ENCODE results near the gene LACTBL1.
A peak's percentile ranks its signal among the peaks of the same experiment; 100 is the strongest.

The LACTBL1 gene

DNA sequence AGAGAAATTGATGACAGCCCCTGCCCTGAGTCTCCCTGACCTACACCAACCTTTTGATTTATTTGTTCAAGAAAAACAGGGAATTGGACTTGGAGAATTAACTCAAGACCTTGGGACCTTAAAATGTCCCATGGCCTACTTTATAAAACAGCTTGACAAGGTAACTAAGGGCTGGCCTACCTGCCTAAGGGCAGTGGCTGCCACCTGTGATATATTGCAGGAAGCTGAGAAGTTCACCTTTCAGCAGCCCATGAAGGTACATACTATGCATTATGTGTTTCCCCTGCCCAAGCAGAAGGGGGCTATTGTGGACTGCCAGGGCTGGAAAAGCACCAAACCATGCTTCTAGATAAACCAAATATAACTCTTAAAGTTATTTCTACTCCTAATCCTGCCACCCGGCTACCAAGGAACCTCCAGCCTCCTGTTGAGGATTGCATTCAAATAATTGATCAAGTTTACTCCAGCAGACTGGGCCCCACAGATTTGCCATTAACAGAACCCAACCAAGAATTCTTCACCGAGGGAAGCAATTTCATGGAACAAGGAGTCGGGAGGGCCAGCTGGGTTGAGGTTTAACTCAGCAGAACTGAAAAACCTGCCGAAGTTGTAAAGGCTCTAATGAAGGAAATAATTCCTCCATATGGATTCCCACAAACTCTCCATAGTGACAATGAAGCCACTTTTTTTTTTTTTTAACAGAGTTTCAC, 28.2 kb downstream of the LACTBL1 start:
- H3K9me3 Mint-ChIP-seq, result peaks cover 12% of the 10 kb centered on the region
- H3K27ac Mint-ChIP-seq, result no peak overlapping the region
- H3K36me3 Mint-ChIP-seq (ENCODE audit: low read depth), result peaks cover 4% of the 10 kb centered on the region
- H3K4me3 Mint-ChIP-seq, result no peak overlapping the region
- ATAC-seq, result no peak
- no peaks in the 10 kb centered on the region for H3K4me1 Mint-ChIP-seq
- no peak for DNase-seq
- H3K27me3 Mint-ChIP-seq, result peaks cover 42% of the 10 kb centered on the region

DNA sequence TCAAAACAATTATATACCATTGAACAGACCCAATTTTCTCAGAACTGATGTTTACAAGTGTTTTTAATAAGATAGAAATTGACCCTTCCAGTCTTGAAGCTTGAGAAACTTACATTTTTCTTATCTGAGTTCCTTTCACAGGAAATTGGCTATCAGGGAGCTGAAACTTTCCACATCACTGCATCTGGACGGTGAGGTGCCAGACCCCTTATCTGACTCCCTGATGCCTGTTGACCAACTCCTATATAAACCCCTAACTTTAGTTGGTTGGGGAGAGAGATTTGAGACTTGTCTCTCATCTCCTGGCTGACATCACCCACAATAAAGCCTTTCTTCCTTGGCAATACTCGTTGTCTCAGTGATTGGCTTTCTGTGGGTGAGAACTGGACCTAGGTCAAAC, 31.4 kb downstream of the LACTBL1 start:
- Mint-ChIP-seq H3K4me3 (no peak overlapping the region), H3K4me1 (no peaks in the 10 kb centered on the region), H3K27ac (no peak overlapping the region), H3K9me3 (peaks cover 12% of the 10 kb centered on the region), H3K27me3 (peaks cover 25% of the 10 kb centered on the region), H3K36me3 (ENCODE audit: low read depth) (peaks cover 4% of the 10 kb centered on the region)
- no peak for DNase-seq
- no peak for ATAC-seq

DNA sequence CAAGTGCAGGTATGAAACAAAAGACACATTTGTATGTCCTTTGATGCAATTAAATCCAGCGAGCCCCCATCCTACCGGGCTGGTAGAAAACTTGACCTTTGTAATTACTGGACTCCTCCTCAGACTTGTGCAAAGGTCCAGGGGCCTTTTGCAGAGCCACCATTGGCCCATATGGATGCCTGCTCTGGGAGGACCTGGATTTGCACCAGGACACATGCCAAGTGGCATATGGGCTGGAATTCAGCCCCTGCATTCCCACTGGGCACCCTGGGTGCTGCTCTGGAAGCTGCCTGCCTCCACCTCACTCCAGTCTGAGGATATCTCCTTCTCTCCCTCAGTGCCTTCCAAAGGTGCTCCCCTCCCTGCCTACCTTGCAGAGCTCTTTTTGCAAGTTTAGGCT, 36.0 kb downstream of the LACTBL1 start:
- H3K4me3 Mint-ChIP-seq, result no peak overlapping the region
- peaks cover 5% of the 10 kb centered on the region for H3K27me3 Mint-ChIP-seq
- H3K9me3 Mint-ChIP-seq, result peaks cover 12% of the 10 kb centered on the region
- no peaks in the 10 kb centered on the region for H3K4me1 Mint-ChIP-seq
- ATAC-seq (no peak), DNase-seq (no peak)
- no peak overlapping the region for H3K27ac Mint-ChIP-seq
- peaks cover 4% of the 10 kb centered on the region for H3K36me3 Mint-ChIP-seq (ENCODE audit: low read depth)

DNA sequence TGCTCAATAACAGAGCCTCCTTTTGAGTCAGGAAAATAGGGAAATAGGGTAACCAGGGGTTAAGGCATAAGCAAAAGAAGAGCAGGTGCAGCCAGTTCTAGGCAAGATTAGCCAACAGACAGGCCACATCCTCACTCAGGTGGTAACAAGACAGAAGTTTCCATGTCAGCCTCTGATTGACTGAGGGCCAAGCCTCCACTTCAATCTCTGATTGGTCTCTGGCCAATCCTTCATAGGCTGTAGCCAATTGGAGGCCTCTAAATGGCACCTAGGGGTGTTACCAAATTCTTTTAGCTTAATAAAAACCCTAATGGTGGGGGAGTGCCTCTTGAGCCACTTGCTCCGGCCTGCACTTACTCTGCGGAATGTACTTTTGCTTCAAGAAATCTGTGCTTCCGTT, 37.2 kb downstream of the LACTBL1 start:
- ATAC-seq (no peak), DNase-seq (no peak)
- Mint-ChIP-seq H3K9me3 (peaks cover 3% of the 10 kb centered on the region), H3K4me3 (no peak overlapping the region), H3K27me3 (peaks cover 5% of the 10 kb centered on the region), H3K27ac (no peak overlapping the region), H3K36me3 (ENCODE audit: low read depth) (peaks cover 3% of the 10 kb centered on the region), H3K4me1 (no peaks in the 10 kb centered on the region)

DNA sequence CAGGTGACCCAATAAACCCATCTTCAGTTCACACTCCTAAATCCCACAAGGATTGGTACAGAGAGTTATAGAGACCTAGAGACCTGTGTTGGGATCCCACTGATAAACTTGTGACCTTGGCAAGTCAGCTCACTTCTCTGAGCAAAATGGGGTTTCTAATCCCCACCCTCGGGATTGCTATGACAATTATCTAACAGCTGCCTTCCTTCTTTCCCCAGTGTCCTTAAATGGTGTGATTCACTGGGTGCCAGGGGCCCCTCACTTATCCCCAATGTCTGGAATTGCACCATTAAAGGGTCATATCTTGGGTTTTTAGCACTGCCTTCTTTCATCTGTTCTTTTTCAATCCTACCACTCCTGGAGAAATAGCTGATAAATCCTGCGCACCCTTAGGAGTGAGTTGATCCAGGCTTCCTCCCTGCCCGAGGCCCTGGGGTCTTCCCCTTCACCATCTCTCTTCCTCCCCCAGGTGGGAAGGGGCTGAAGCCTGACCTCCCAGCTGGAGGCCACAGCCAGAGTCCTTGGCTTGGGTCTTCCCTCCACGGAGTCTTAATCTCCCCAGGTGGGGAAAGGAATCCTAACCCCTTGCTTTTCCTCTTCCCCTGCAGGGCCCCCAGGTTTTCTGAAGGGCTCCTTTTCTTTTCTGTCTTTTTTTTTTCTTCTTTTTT, 39.7 kb downstream of the LACTBL1 start:
- ATAC-seq (no peak), DNase-seq (no peak)
- peaks cover 8% of the 10 kb centered on the region for H3K27me3 Mint-ChIP-seq
- no peak overlapping the region for H3K4me3 Mint-ChIP-seq
- H3K4me1 Mint-ChIP-seq, result no peaks in the 10 kb centered on the region
- no peaks in the 10 kb centered on the region for H3K36me3 Mint-ChIP-seq (ENCODE audit: low read depth)
- no peaks in the 10 kb centered on the region for H3K9me3 Mint-ChIP-seq
- no peak overlapping the region for H3K27ac Mint-ChIP-seq

DNA sequence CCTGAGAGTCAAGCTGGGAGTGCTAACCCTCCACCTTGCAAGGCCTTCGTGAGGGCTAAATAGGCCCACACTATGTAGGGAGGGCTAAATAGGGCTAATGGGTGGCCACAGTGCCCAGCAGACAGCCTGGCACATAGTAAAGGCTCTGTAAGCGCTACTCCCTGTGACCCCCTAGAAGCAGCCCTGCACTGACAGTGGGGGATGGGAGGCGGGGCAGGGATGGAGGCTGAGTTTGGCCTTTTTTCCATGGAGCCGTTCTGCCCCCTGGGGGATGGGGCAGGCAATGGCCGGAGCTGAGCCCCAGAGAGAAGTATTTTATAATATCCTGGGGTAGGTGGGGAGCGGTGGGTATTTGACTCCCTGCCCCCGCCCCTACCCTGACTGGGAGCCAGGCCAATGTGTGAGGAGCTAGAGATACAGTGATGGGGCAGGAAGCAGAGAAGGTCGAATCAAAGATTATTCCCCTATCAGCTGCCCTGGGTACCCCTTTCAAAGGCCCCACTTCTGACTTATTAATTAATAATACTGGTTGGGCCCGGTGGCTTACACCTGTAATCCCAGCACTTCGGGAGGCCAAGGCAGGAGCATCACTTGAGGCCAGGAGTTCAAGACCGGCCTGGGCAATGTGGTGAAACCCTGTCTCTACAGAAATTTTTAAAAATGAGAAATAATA, 42.3 kb downstream of the LACTBL1 start:
- Mint-ChIP-seq H3K9me3 (no peaks in the 10 kb centered on the region), H3K27ac (no peak overlapping the region), H3K4me1 (no peaks in the 10 kb centered on the region), H3K27me3 (peaks cover 18% of the 10 kb centered on the region), H3K36me3 (ENCODE audit: low read depth) (no peaks in the 10 kb centered on the region), H3K4me3 (no peak overlapping the region)
- DNase-seq (peak; percentile 47), ATAC-seq (peak; percentile 33)

DNA sequence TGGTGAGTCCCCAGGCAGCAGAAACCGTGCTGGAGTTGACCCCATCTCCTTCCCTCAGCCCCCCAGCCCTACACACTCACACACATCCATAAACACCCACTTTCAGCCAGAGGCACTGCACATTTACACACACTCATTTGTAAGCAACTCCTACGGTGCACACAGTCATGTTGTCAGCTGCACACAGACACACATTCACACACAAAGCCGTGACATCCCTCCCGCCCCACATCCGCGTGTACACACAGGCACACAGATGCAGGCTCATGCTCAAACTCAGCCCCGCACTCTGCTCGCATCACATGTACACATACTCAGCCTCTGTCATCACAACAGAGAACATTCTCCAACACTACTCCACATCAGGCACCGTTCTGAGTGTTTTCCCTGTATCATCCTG, 47.6 kb downstream of the LACTBL1 start:
- ATAC-seq (no peak), DNase-seq (no peak)
- H3K4me3 Mint-ChIP-seq, result no peak overlapping the region
- no peak overlapping the region for H3K27ac Mint-ChIP-seq
- peaks cover 19% of the 10 kb centered on the region for H3K27me3 Mint-ChIP-seq
- no peaks in the 10 kb centered on the region for H3K9me3 Mint-ChIP-seq
- no peaks in the 10 kb centered on the region for H3K4me1 Mint-ChIP-seq
- no peaks in the 10 kb centered on the region for H3K36me3 Mint-ChIP-seq (ENCODE audit: low read depth)

DNA sequence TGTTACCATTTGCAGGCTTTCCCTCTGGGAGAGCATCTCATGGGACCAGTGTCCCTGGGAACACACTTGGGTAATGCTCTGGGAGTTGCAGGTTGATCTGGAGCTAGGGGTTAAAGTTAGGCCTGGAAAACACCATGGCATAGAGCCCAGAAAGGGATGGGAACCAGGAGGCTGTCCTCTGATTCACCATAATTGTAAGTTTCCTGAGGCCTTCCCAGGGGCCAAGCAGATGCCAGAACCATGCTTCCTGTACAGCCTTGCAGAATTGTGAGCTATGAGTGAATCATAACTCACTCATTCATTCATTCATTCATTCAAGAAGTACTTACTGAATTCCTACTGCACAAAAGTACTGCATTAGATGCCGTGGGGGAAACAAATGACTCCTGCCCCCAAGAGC, 50.0 kb downstream of the LACTBL1 start:
- no peaks in the 10 kb centered on the region for H3K36me3 Mint-ChIP-seq (ENCODE audit: low read depth)
- no peaks in the 10 kb centered on the region for H3K4me1 Mint-ChIP-seq
- peaks cover 13% of the 10 kb centered on the region for H3K27me3 Mint-ChIP-seq
- no peak overlapping the region for H3K27ac Mint-ChIP-seq
- no peak overlapping the region for H3K4me3 Mint-ChIP-seq
- H3K9me3 Mint-ChIP-seq, result no peaks in the 10 kb centered on the region
- DNase-seq, result no peak
- ATAC-seq, result no peak

DNA sequence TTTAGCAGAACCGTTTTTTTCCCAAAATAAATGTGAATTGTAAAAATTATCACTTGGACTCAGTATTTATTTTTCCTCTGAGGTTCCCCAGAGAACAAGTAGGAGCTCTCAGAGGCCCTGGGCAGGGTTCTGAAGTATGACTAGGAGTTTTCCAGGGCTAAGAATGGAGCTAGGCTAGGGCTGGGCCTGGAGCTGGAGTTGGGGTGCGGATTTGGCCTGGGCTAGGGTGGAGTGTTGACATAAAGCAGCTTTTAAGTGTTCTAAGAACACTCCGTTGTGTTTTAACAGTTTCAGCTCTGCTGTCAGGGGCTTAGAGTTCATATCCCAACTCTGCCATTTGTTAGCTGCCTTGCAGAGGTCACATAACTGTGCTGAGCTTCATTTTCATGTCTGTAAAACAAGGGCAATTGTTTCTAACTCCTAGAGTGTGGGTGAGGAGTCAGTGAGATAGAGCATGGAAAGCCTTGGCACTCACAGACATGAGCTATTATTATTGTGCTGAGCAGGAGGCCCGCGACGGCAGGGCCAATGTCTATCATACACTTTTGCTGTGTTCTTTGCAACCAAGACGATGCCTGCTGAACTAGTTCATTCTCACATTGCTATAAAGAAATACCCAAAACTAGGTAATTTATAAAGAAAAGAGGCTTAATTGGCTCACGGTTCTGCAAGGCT, 51.1 kb downstream of the LACTBL1 start:
- Mint-ChIP-seq H3K27ac (no peak overlapping the region), H3K27me3 (peaks cover 4% of the 10 kb centered on the region), H3K4me1 (no peaks in the 10 kb centered on the region), H3K36me3 (ENCODE audit: low read depth) (no peaks in the 10 kb centered on the region), H3K4me3 (no peak overlapping the region), H3K9me3 (no peaks in the 10 kb centered on the region)
- ATAC-seq (no peak), DNase-seq (no peak)

DNA sequence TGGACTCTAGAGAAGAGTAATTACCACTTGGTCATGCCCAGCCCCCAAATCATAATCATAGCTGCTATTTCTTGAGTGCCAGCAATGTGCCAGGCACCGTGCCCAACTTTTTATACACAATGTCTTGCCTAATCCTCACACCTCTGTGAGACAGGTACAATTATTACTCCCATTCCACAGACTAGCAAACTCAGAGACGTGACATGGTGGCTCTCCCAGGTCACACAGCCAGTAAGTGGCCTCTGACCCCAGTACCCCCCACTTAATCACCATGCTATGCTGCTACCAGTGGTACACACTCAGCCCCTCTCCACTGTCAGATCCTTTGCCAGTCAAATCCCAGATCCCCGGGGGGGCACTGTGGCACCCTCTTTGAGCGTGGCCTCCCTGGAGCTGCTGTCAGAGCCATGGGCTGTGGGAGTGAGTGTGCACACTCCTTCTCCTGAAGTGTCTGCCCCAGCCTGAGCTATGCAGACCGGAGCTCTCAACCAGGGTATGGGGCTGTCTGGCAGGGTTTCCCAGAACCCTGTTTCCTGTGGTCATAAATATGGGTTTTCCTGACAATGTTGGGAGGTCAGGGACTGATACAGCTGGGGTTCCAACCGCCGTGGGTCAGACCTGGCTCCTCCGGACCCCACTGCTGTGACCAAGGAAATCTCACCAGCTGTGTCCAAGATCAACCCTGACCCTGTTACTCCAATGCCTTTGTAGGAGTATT, 51.8 kb downstream of the LACTBL1 start:
- Mint-ChIP-seq H3K9me3 (no peaks in the 10 kb centered on the region), H3K4me1 (no peaks in the 10 kb centered on the region), H3K36me3 (ENCODE audit: low read depth) (no peaks in the 10 kb centered on the region), H3K27ac (no peak overlapping the region), H3K4me3 (no peak overlapping the region), H3K27me3 (peaks cover 3% of the 10 kb centered on the region)
- DNase-seq, result no peak
- ATAC-seq, result no peak

DNA sequence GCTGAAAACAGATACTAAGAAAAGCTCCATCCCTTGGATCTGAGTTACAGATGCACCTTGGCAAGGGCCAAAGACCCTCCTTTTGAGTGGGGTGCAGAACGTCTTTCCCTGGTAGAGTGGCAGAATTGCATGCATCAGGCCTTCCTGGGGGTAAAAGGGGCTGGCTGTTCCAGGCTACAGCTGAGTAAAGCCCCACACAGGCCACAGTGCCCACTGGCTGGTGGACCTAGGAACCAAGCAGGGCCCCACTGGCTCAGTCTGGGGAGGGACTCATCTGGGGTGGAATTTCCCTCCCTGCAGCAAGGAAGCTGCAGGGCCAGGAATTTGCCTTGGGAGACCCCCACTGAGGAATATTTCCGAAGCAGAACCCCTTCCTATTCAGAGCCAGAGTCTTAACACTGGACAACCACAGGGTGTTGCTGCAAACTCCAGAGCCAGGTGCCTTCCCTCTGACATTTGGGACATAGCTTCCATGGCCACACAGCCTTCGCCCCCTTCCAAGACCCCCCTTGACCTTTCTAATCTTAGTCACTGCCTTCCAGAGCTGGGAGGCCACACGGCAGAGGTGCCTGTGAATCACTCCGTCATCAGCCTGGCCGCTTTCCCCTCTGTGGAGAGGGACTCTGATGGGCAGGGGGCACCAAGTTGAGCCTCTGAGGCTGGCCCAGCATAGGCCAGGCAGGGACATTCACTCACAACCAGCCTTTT, 52.5 kb downstream of the LACTBL1 start:
- Mint-ChIP-seq H3K9me3 (no peaks in the 10 kb centered on the region), H3K4me3 (no peak overlapping the region), H3K4me1 (no peaks in the 10 kb centered on the region), H3K36me3 (ENCODE audit: low read depth) (no peaks in the 10 kb centered on the region), H3K27me3 (peaks cover 7% of the 10 kb centered on the region), H3K27ac (no peak overlapping the region)
- DNase-seq (no peak), ATAC-seq (no peak)

DNA sequence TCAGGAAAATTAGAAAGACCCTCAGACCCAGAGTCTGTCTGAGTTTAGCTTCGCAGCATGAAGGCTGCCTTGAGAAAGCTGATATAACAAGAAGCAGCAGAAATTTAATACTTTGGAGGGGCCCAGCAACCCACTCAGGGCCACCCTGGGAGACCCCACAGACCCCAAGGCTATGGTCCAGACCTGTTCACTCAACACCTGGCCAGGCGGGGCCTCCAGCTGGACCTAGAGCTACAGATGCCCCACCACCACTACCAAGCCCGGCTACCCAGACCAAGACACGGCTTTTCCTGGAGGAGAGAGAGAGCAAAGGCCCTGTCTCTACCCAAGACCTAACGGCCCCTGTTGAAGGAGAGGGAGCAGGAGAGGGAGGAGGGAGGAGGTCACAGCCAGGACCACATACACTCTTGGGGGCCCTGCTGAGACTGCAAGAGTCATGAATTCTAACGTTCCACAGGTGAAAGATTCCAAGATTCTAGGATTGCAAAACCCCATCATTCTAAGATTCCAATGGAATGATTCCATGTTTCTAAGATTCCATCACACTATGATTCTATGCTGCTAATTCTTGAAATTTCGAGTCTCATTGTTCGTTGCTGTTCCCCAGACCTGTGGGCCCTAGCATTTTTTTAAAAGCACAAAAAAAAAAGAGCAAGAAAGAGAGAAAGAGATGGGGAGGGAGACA, 53.2 kb downstream of the LACTBL1 start:
- no peaks in the 10 kb centered on the region for H3K9me3 Mint-ChIP-seq
- no peak overlapping the region for H3K4me3 Mint-ChIP-seq
- no peak overlapping the region for H3K27ac Mint-ChIP-seq
- no peaks in the 10 kb centered on the region for H3K4me1 Mint-ChIP-seq
- DNase-seq (no peak), ATAC-seq (no peak)
- H3K36me3 Mint-ChIP-seq (ENCODE audit: low read depth), result no peaks in the 10 kb centered on the region
- H3K27me3 Mint-ChIP-seq, result peaks cover 7% of the 10 kb centered on the region

DNA sequence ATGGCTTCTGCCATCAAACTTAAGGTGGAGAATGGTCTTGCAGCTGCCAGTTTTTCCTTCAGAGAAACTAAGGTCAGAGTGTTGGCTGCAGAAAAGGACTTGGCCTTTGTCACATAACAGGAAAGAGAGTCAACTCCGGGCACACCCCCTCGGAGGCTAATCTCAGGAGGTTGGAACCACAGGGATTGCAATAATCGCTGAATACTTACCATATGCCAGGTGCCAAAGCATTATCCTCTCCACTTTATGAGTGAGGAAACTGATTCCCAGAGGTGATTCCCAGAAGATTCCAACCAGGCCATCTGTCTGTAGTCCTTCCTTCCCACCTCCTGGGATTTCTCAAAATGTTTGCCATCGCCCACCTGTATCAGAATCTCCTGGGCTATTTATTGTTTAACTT, 54.0 kb downstream of the LACTBL1 start:
- Mint-ChIP-seq H3K27ac (no peak overlapping the region), H3K4me1 (no peaks in the 10 kb centered on the region)

More for the DNA sequence above, 54.0 kb downstream of the LACTBL1 start:
- no peaks in the 10 kb centered on the region for H3K36me3 Mint-ChIP-seq (ENCODE audit: low read depth)
- no peaks in the 10 kb centered on the region for H3K9me3 Mint-ChIP-seq
- DNase-seq (no peak), ATAC-seq (no peak)
- peaks cover 4% of the 10 kb centered on the region for H3K27me3 Mint-ChIP-seq
- no peak overlapping the region for H3K4me3 Mint-ChIP-seq

All from activated naive CD8-positive, alpha-beta T cell treated with anti-CD3 and anti-CD28 coated beads, Interleukin-2, amount 50 U/mL, for 24 hours (primary cell).